Stomach (tissue), 9 donors: ENCODE data around the gene VGLL3. TPM values are rescaled to one million over a fixed set of nuclear protein-coding genes. Genes with fewer than 3 reads are reported as not detected.

ENCODE experiments used
- DNase-seq, 2 donors: peaks; one replicate each; pipeline versions ENCODE4 v3.0.0 to v3.0.0-alpha.2; 2013 to 2019
- H3K27ac ChIP-seq, 5 donors: fragments of 200-600 bp in 4 of 5; sonication (generic) in 4 of 5; one replicate each; pipeline ENCODE4 v1.5.1; 2013 to 2019; ENCODE audit warnings: mild to moderate bottlenecking in 1 of 5, moderate library complexity in 1 of 5
- H3K27me3 ChIP-seq, 3 donors: fragments of 200-600 bp; sonication (generic); one replicate each; pipeline ENCODE4 v1.5.1; 2017 to 2019; ENCODE audit warnings: mixed run types in 1 of 3
- H3K36me3 ChIP-seq, 4 donors: fragments of 200-600 bp; sonication (generic); 1 replicate in 3 of 4; 2 replicates in 1 of 4; pipeline ENCODE4 v1.5.1; 2016 to 2019
- H3K4me1 ChIP-seq, 4 donors: fragments of 200-600 bp; sonication (generic); one replicate each; pipeline ENCODE4 v1.5.1; 2016 to 2019
- H3K4me3 ChIP-seq, 4 donors: fragments of 200-600 bp; sonication (generic) in 3 of 4; one replicate each; pipeline ENCODE4 v1.5.1; 2016 to 2019; ENCODE audit warnings: mild to moderate bottlenecking in 1 of 4
- H3K9me3 ChIP-seq, 4 donors: fragments of 200-600 bp; sonication (generic); one replicate each; pipeline ENCODE4 v1.5.1; 2016 to 2019
- CTCF ChIP-seq, 7 experiments: fragments of 450-650 bp in 4 of 7; fragments of 200-600 bp in 3 of 7; sonication (generic) in 3 of 7; IDR thresholded peaks; one replicate each; pipeline ENCODE4 v1.5.1; 2016 to 2019; ENCODE audit warnings: antibody characterized with exemption in 7 of 7, control low read depth in 2 of 7, mild to moderate bottlenecking in 1 of 7
- EP300 ChIP-seq: sonication (generic); formaldehyde crosslinking; IDR thresholded peaks from one replicate; pipeline ENCODE4 v1.6.1; 2017; ENCODE audit warnings: antibody characterized with exemption
- POLR2A ChIP-seq, 4 donors: fragments of 450-650 bp; IDR thresholded peaks; one replicate each; pipeline ENCODE4 v1.6.1; 2016; ENCODE audit warnings: antibody characterized with exemption in 4 of 4, control low read depth in 2 of 4, mild to moderate bottlenecking in 1 of 4, moderate library complexity in 1 of 4
- POLR2AphosphoS5 ChIP-seq, 3 donors: sonication (generic); formaldehyde crosslinking; IDR thresholded peaks; one replicate each; pipeline ENCODE4 v1.6.1; 2016; ENCODE audit warnings: antibody characterized with exemption in 3 of 3
- WGBS, 5 donors: extraction: QIAGEN DNeasy Blood & Tissue Kit in 3 of 5; methylation state at CpG; one replicate each; pipeline versions ENCODE4 v1.1.5 to v1.1.7; 2013 to 2018; 5-methylcytosine and 5-hydroxymethylcytosine counted together
- intact Hi-C: fragments of 100-400 bp; cut with DNase I; formaldehyde crosslinking; loops from one replicate; pipeline ENCODE4 v1.15.1; 2023; ENCODE audit warnings: low total_unique reads
- polyA plus RNA-seq, 3 donors: library from polyadenylated mRNA; stranded (reverse); fragments of 200-250 nt; gene quantifications; one replicate each; pipeline ENCODE4 v1.2.3, GENCODE V29; 2013
- total RNA-seq, 5 donors: library from RNA; depleted of rRNA; stranded (reverse); fragments of >200 nt; gene quantifications; one replicate each; pipeline versions ENCODE4 v1.1.0 to v1.2.3, GENCODE V29; 2014 to 2016
- donor health status: healthy with polysubstance abuse.
- donor health status: Bipolar disorder and iron deficiency.
- donor health status: healthy.

VGLL3 gene
- total and polyA plus RNA-seq, 8 donors: 0.60 to 23.7 (median 6.1) TPM

- intact Hi-C loops: no loop called here
- DNase-seq: no peak
- no peaks in the 10 kb centered on the region for H3K36me3 ChIP-seq
- H3K27me3 ChIP-seq: no peaks in the 10 kb centered on the region
- TF ChIP-seq EP300 (no peak), POLR2A (IDR thresholded peaks at IDR 0.05) (no peak)
- H3K4me1 ChIP-seq: no peaks in the 10 kb centered on the region
- no peak overlapping the region for H3K4me3 ChIP-seq
- H3K9me3 ChIP-seq: no peaks in the 10 kb centered on the region
- no peak overlapping the region for H3K27ac ChIP-seq
- WGBS, 5 donors: 67 to 73% (median 73%) methylated on average over 3 of the region's 3 CpGs
These were observed 60.1 kb downstream of the VGLL3 start for GRCh38 chr3:86930831-86931230.

GRCh38 chr3:86930181-86930580 is 60.8 kb downstream of the VGLL3 start:
- H3K4me3 ChIP-seq: no peak overlapping the region
- TF ChIP-seq POLR2A (IDR thresholded peaks at IDR 0.05) (no peak), EP300 (no peak), CTCF (IDR thresholded peaks at IDR 0.05) (no peak), POLR2AphosphoS5 (IDR thresholded peaks at IDR 0.05) (no peak)
- H3K27ac ChIP-seq: no peak overlapping the region
- no peaks in the 10 kb centered on the region for H3K36me3 ChIP-seq
- no peaks in the 10 kb centered on the region for H3K4me1 ChIP-seq
- no peaks in the 10 kb centered on the region for H3K27me3 ChIP-seq
- WGBS, 5 donors: 56 to 75% (median 67%) methylated on average over 1 of the region's 1 CpG
- DNase-seq: no peak
- no peaks in the 10 kb centered on the region for H3K9me3 ChIP-seq
- intact Hi-C loops: no loop called here

GRCh38 chr3:86929046-86929445 is 61.9 kb downstream of the VGLL3 start:
- Histone ChIP-seq H3K36me3 (no peaks in the 10 kb centered on the region), H3K27me3 (no peaks in the 10 kb centered on the region), H3K27ac (no peak overlapping the region), H3K9me3 (no peaks in the 10 kb centered on the region), H3K4me1 (no peaks in the 10 kb centered on the region), H3K4me3 (no peak overlapping the region)
- intact Hi-C loops: no loop called here
- DNase-seq: no peak
- no peak for TF ChIP-seq CTCF (IDR thresholded peaks at IDR 0.05)
- no peak for TF ChIP-seq POLR2AphosphoS5 (IDR thresholded peaks at IDR 0.05)
- no peak for TF ChIP-seq EP300
- TF ChIP-seq POLR2A (IDR thresholded peaks at IDR 0.05): no peak
- 91 to 95% (median 92%) methylated on average over 7 of the region's 7 CpGs for WGBS, 5 donors

- H3K9me3 ChIP-seq: no peaks in the 10 kb centered on the region
- H3K27ac ChIP-seq: no peak overlapping the region
- no peaks in the 10 kb centered on the region for H3K36me3 ChIP-seq
- no peak overlapping the region for H3K4me3 ChIP-seq
- DNase-seq: no peak
- no peaks in the 10 kb centered on the region for H3K4me1 ChIP-seq
- WGBS, 5 donors: 65 to 81% (median 73%) methylated on average over 3 of the region's 3 CpGs
- TF ChIP-seq CTCF (IDR thresholded peaks at IDR 0.05) (no peak), POLR2A (IDR thresholded peaks at IDR 0.05) (no peak), POLR2AphosphoS5 (IDR thresholded peaks at IDR 0.05) (no peak), EP300 (no peak)
- no peaks in the 10 kb centered on the region for H3K27me3 ChIP-seq
- intact Hi-C loops: no loop called here
These were observed 67.9 kb downstream of the VGLL3 start for GRCh38 chr3:86923071-86923491.

- intact Hi-C loops: no loop called here
- Histone ChIP-seq H3K4me3 (no peak overlapping the region), H3K27me3 (no peaks in the 10 kb centered on the region), H3K27ac (no peak overlapping the region), H3K36me3 (no peaks in the 10 kb centered on the region), H3K4me1 (no peaks in the 10 kb centered on the region), H3K9me3 (no peaks in the 10 kb centered on the region)
- WGBS, 5 donors: 0 to 89% (median 47%) methylated on average over 1 of the region's 1 CpG
- TF ChIP-seq EP300 (no peak), CTCF (IDR thresholded peaks at IDR 0.05) (no peak), POLR2A (IDR thresholded peaks at IDR 0.05) (no peak), POLR2AphosphoS5 (IDR thresholded peaks at IDR 0.05) (no peak)
- DNase-seq: no peak
These were observed 68.8 kb downstream of the VGLL3 start for GRCh38 chr3:86921971-86922680.
